NCI-H345 (cell line): ENCODE data around the gene TMEM176A.

Experiments used
- DNase-seq: peaks from one replicate; lab custom pipeline; 2025; lab: John Stamatoyannopoulos, UW

The TMEM176A gene

GRCh38 chr7:150788474-150789269 lies 11.9 kb upstream of the TMEM176A start:
- DNase-seq: no peak

DNA sequence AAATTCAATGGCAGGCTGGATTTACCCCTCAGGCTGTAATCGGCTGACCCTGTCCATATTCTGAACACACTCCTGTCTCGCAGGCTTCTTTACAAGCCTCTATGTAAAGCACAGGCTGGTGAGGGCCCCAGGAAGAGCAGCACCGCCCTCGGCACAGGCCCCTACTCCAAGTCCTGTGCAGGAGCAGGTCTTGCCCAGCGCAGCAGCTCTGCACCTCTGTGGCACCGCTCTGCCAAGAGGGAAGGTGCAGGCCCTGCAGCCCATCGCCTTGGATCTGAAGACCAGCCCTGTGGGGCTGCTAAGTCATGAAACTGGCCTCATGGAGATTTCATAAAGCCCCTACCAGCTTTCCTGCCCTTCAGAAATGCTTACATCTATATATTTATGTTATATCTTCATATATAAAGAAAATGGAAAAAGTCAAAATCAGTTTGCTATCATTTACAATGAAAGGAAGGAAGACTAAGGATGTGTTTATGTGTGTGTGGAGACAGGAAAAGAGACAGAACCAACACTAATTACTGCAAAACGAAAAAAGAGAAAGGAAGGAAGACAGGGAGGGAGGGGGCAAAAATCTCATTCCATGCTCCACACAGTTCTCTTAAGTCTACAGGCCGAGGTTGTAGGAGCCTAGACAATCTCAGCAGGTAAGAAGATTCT lies 10.0 kb upstream of the TMEM176A start:
- DNase-seq: no peak

DNA sequence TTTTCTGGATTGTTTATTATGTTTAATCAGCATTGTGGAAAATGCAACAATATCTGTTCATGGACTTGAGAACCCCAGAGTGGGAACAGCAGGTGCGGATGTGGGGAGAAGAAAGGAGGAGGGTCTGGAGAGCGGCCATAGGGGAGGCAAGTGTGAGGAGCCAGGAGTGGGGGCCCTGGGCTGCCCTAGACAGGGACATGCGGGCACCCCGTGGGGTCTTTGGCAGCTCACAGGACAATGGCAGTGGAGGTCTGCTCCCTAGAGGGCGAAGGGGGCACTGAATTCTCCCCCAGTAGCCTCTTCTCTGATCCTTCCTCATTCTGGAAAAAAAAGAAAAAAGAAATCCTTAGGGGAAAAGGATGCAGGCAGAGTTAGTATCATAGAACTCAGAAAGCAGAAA lies 9.3 kb upstream of the TMEM176A start:
- no peak for DNase-seq

- DNase-seq: no peak
Observed at GRCh38 chr7:150791746-150792452, 8.7 kb upstream of the TMEM176A start.

- no peak for DNase-seq
Observed at GRCh38 chr7:150793569-150794238, 6.9 kb upstream of the TMEM176A start.

- no peak for DNase-seq
Observed at GRCh38 chr7:150797661-150798060, 2.9 kb upstream of the TMEM176A start.

DNA sequence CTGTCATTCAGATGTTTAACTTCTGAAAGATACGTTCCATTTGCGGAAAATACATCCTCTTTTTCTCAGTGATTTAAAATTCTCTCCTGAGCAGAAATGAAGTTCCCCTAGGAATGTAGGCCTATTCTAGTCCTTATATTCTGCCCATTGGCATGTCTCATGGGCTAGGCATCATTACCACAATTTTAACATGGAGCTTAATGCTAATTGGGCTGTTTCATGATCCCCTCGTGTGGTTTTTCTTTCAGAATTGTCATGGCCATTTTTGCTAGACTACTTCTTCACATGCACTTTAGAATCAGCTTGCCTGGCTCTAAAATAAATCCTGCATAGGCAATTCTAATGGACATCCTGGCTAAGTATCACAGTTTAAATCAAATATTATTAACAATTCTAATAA lies 1.4 kb upstream of the TMEM176A start:
- no peak for DNase-seq

- no peak for DNase-seq
Observed at GRCh38 chr7:150799741-150800580, 608 bp upstream of the TMEM176A start, which contains the start of gene TMEM176B. TSS of gene TMEM176B (minus strand) at chr7:150800364. CDS start at chr7:150796569, 3,795 bp downstream.

- no peak for DNase-seq
Observed at GRCh38 chr7:150801242-150801945, 825 bp downstream of the TMEM176A start.

GRCh38 chr7:150801946-150802771 lies 1.6 kb downstream of the TMEM176A start:
- peak; percentile 79 for DNase-seq

- peak; percentile 68 for DNase-seq
Observed at GRCh38 chr7:150803161-150803860, 2.7 kb downstream of the TMEM176A start.

DNA sequence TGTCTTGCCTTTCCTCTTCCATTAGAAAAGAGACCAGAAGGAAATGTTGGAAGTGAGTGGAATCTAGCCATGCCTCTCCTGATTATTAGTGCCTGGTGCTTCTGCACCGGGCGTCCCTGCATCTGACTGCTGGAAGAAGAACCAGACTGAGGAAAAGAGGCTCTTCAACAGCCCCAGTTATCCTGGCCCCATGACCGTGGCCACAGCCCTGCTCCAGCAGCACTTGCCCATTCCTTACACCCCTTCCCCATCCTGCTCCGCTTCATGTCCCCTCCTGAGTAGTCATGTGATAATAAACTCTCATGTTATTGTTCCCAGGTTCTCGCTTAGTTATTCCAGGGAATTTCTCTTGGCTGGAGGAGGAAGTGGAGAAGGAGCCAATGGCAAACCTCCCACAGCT lies 4.2 kb downstream of the TMEM176A start:
- DNase-seq: no peak

GRCh38 chr7:150805864-150806263 lies 5.3 kb downstream of the TMEM176A start:
- DNase-seq: no peak

GRCh38 chr7:150806454-150806853 lies 5.9 kb downstream of the TMEM176A start:
- no peak for DNase-seq

GRCh38 chr7:150806863-150807262 lies 6.3 kb downstream of the TMEM176A start:
- DNase-seq: no peak

- DNase-seq: peak; percentile 45
Observed at GRCh38 chr7:150807616-150808438, 7.3 kb downstream of the TMEM176A start.

- DNase-seq: no peak
Observed at GRCh38 chr7:150814328-150815001, 13.9 kb downstream of the TMEM176A start.

DNA sequence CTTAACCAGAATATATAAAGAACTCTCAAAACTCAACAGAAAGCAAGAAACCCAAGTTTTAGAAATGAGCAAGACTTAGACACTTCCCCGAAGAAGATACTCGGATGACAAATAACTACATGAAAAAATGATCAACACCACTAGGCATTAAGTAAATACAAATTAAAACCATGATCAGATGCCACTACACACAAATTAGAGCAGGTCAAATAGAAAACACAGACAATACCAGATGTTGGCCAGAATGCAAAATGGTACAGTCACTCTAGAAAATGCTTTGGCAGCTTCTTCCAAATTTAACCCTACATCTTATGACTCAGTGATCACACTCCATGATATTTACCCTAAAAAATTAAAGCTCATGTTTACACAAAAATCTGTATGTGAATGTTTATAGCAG lies 18.4 kb downstream of the TMEM176A start:
- DNase-seq: no peak
